GM23338 (cell line): ENCODE measurements around the gene GPRC5B.

Source experiments
- CREB1 ChIP-seq: fragments of 250-450 bp; sonication (Bioruptor Pico); IDR thresholded peaks from 2 replicates; pipeline ENCODE4 v1.5.0; 2020; ENCODE audit warnings: low read depth, mild to moderate bottlenecking, moderate library complexity
- EZH2 ChIP-seq: fragments of 200-600 bp; sonication (generic); IDR thresholded peaks from one replicate; pipeline ENCODE4 v1.8.0; 2017; ENCODE audit warnings: antibody characterized with exemption, mild to moderate bottlenecking, low read depth; ENCODE audit not compliant: unreplicated experiment
- EZH2phosphoT487 ChIP-seq: fragments of 200-600 bp; sonication (generic); IDR thresholded peaks from one replicate; pipeline ENCODE4 v1.8.1; 2018; ENCODE audit warnings: antibody characterized with exemption; ENCODE audit not compliant: unreplicated experiment
- JUNB ChIP-seq: IDR thresholded peaks from one replicate; pipeline ENCODE4 v1.6.1; 2016; ENCODE audit warnings: antibody characterized with exemption; ENCODE audit not compliant: unreplicated experiment
- POLR2AphosphoS5 ChIP-seq: IDR thresholded peaks from 2 replicates; pipeline ENCODE4 v1.6.1; 2016; ENCODE audit warnings: antibody characterized with exemption, low read depth
- STAT1 ChIP-seq: IDR thresholded peaks from one replicate; pipeline ENCODE4 v1.6.1; 2016; ENCODE audit warnings: antibody characterized with exemption; ENCODE audit not compliant: unreplicated experiment
- ZNF114 ChIP-seq: fragments of 250-450 bp; sonication (Bioruptor Pico); IDR thresholded peaks from 2 replicates; pipeline ENCODE4 v1.5.0; 2020; ENCODE audit warnings: mild to moderate bottlenecking, moderate library complexity
- ZNF331 ChIP-seq: fragments of 250-450 bp; sonication (Bioruptor Pico); IDR thresholded peaks from 2 replicates; pipeline ENCODE4 v1.5.0; 2020; ENCODE audit warnings: low read depth, mild to moderate bottlenecking, moderate library complexity
- TF ChIP-seq, protein P1 (sequence below), 2 experiments: fragments of 200-600 bp in 1 of 2; sonication (generic) in 1 of 2; conservative IDR thresholded peaks; 2 replicates each; pipeline versions ENCODE4 v1.5.1 to v1.6.1; 2016 to 2017; ENCODE audit warnings: antibody characterized with exemption in 2 of 2, low read depth in 2 of 2, mild to moderate bottlenecking in 2 of 2, moderate library complexity in 1 of 2
- TF ChIP-seq, protein P2 (sequence below): IDR thresholded peaks from one replicate; pipeline ENCODE4 v1.6.1; 2018; ENCODE audit warnings: antibody characterized with exemption; ENCODE audit not compliant: unreplicated experiment

GRCh38 chr16:19911204-19911603, 26.6 kb upstream of the GPRC5B start:
- TF ChIP-seq, protein P1, sequence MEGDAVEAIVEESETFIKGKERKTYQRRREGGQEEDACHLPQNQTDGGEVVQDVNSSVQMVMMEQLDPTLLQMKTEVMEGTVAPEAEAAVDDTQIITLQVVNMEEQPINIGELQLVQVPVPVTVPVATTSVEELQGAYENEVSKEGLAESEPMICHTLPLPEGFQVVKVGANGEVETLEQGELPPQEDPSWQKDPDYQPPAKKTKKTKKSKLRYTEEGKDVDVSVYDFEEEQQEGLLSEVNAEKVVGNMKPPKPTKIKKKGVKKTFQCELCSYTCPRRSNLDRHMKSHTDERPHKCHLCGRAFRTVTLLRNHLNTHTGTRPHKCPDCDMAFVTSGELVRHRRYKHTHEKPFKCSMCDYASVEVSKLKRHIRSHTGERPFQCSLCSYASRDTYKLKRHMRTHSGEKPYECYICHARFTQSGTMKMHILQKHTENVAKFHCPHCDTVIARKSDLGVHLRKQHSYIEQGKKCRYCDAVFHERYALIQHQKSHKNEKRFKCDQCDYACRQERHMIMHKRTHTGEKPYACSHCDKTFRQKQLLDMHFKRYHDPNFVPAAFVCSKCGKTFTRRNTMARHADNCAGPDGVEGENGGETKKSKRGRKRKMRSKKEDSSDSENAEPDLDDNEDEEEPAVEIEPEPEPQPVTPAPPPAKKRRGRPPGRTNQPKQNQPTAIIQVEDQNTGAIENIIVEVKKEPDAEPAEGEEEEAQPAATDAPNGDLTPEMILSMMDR (conservative IDR thresholded peaks at IDR 0.05; ENCODE audit: low read depth in 2 of 2) = no peak
- TF ChIP-seq EZH2phosphoT487 (no peak), POLR2AphosphoS5 (no peak), JUNB (no peak), EZH2 (no peak), ZNF331 (no peak), CREB1 (CRISPR knock-in tag) (no peak), ZNF114 (no peak), STAT1 (no peak)
- TF ChIP-seq, protein P2, sequence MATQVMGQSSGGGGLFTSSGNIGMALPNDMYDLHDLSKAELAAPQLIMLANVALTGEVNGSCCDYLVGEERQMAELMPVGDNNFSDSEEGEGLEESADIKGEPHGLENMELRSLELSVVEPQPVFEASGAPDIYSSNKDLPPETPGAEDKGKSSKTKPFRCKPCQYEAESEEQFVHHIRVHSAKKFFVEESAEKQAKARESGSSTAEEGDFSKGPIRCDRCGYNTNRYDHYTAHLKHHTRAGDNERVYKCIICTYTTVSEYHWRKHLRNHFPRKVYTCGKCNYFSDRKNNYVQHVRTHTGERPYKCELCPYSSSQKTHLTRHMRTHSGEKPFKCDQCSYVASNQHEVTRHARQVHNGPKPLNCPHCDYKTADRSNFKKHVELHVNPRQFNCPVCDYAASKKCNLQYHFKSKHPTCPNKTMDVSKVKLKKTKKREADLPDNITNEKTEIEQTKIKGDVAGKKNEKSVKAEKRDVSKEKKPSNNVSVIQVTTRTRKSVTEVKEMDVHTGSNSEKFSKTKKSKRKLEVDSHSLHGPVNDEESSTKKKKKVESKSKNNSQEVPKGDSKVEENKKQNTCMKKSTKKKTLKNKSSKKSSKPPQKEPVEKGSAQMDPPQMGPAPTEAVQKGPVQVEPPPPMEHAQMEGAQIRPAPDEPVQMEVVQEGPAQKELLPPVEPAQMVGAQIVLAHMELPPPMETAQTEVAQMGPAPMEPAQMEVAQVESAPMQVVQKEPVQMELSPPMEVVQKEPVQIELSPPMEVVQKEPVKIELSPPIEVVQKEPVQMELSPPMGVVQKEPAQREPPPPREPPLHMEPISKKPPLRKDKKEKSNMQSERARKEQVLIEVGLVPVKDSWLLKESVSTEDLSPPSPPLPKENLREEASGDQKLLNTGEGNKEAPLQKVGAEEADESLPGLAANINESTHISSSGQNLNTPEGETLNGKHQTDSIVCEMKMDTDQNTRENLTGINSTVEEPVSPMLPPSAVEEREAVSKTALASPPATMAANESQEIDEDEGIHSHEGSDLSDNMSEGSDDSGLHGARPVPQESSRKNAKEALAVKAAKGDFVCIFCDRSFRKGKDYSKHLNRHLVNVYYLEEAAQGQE = no peak
